Uterus (tissue), 4 donors: Measurements from ENCODE around the gene LHFPL6. TPM values are rescaled to one million over a fixed set of nuclear protein-coding genes. Genes with fewer than 3 reads are reported as not detected.
A peak's percentile ranks its signal among the peaks of the same experiment; 100 is the strongest.

Experiments
- DNase-seq, 2 donors: peaks; one replicate each; pipeline ENCODE4 v3.0.0-alpha.2; 2019 to 2020
- H3K27ac ChIP-seq, 2 donors: fragments of 200-600 bp; sonication (generic); 1 replicate in 1 of 2; 2 replicates in 1 of 2; pipeline ENCODE4 v1.5.1; 2016 to 2018
- H3K27me3 ChIP-seq, 2 donors: fragments of 200-600 bp; sonication (generic); one replicate each; pipeline ENCODE4 v1.5.1; 2018 to 2019; ENCODE audit warnings: control low read depth in 1 of 2
- H3K36me3 ChIP-seq, 2 donors: fragments of 200-600 bp; sonication (generic); one replicate each; pipeline ENCODE4 v1.5.1; 2019; ENCODE audit warnings: control low read depth in 1 of 2
- H3K4me1 ChIP-seq, 2 donors: fragments of 200-600 bp; sonication (generic); one replicate each; pipeline ENCODE4 v1.5.1; 2018 to 2019; ENCODE audit warnings: control low read depth in 1 of 2
- H3K4me3 ChIP-seq, 2 donors: fragments of 200-600 bp; sonication (generic); 1 replicate in 1 of 2; 2 replicates in 1 of 2; pipeline ENCODE4 v1.5.1; 2018 to 2019; ENCODE audit warnings: mild to moderate bottlenecking in 1 of 2
- H3K9me3 ChIP-seq, 2 donors: fragments of 200-600 bp; sonication (generic); one replicate each; pipeline ENCODE4 v1.5.1; 2019; ENCODE audit warnings: control low read depth in 1 of 2
- POLR2A ChIP-seq, 2 donors: fragments of 450-650 bp; IDR thresholded peaks; one replicate each; pipeline ENCODE4 v1.6.1; 2016; ENCODE audit warnings: antibody characterized with exemption in 2 of 2, mild to moderate bottlenecking in 1 of 2, moderate library complexity in 1 of 2
- intact Hi-C: fragments of 100-400 bp; cut with DNase I; formaldehyde crosslinking; loops from one replicate; pipeline ENCODE4 v1.15.1; 2023; ENCODE audit warnings: low total_unique reads
- total RNA-seq, 4 donors: library from RNA; depleted of rRNA in 3 of 4; stranded (reverse); fragments of >200 nt in 3 of 4; gene quantifications; one replicate each; pipeline versions ENCODE4 v1.1.0 to v1.2.4, GENCODE V29; 2014 to 2023
- TF ChIP-seq, protein P1 (sequence below), 4 experiments: fragments of 200-600 bp in 2 of 4; fragments of 450-650 bp in 2 of 4; sonication (generic) in 2 of 4; IDR thresholded peaks; one replicate each; pipeline ENCODE4 v1.5.1; 2016 to 2019; ENCODE audit warnings: antibody characterized with exemption in 4 of 4, mild to moderate bottlenecking in 2 of 4, moderate library complexity in 1 of 4
- donor health status: DM: yes; HTN: yes; CAD: no.

LHFPL6 gene
- total RNA-seq, 4 donors from 2014 or later = 37.9 to 105 (median 86.8) TPM

DNA sequence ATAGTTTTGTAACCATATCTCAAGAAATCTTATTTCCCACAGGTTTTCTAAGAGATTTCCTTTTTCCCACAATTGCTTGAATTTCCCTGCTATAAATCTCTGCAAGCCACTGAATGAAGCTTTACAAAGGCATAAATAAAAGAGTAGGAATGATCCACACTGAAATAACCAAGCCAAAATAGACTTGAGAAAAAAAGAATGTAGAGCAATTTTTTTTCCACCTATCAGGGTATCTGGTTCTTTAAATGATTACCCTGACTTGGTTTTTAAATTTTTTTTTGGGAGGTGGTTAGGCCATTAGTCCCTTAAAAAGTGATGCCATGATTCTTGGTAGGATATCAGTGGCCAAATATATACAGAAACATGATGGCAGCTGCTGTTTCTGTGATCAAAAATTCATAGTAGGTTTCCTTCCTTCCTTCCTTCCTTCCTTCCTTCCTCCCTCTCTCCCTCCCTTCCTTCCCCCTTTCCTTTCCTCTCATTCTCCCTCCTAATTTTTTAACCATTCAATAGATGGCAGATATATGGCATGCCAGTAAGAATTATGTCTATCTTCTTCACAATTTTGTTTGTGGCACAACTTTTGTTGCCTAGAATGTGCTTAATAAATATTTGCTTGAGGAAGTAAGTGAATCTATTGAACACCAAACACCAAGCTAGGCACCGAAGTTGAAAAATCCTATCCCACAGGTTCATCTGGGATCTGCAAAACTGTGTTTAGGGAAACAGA lies 233.7 kb downstream of the LHFPL6 start:
- no peak for DNase-seq
- Histone ChIP-seq H3K27ac (no peak overlapping the region), H3K27me3 (no peaks in the 10 kb centered on the region), H3K4me1 (peaks cover 0 to 3% of the 10 kb centered on the region in 2 donors), H3K4me3 (no peak overlapping the region), H3K9me3 (no peaks in the 10 kb centered on the region), H3K36me3 (no peaks in the 10 kb centered on the region)
- TF ChIP-seq POLR2A (IDR thresholded peaks at IDR 0.05) = no peak
- TF ChIP-seq, protein P1, sequence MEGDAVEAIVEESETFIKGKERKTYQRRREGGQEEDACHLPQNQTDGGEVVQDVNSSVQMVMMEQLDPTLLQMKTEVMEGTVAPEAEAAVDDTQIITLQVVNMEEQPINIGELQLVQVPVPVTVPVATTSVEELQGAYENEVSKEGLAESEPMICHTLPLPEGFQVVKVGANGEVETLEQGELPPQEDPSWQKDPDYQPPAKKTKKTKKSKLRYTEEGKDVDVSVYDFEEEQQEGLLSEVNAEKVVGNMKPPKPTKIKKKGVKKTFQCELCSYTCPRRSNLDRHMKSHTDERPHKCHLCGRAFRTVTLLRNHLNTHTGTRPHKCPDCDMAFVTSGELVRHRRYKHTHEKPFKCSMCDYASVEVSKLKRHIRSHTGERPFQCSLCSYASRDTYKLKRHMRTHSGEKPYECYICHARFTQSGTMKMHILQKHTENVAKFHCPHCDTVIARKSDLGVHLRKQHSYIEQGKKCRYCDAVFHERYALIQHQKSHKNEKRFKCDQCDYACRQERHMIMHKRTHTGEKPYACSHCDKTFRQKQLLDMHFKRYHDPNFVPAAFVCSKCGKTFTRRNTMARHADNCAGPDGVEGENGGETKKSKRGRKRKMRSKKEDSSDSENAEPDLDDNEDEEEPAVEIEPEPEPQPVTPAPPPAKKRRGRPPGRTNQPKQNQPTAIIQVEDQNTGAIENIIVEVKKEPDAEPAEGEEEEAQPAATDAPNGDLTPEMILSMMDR (IDR thresholded peaks at IDR 0.05) = no peak
- intact Hi-C loops = no loop called here

DNA sequence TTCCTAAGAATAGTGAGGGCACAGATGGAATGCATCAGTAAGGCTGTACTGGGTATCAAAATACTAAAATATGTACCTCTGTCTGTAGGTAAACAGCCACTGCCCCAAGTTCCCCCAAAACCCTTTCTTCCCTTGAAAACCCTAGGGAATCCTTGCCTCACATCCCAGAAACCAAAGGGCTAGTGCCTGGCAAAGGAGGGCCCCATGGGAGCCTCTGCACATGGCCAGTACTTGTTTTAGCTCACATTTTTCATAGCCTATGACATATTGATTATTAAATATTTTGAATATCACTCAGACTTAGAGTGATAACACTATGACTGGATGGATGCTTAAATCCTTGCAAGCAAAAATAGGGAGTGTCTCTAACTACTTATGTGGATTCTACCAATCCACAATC lies 237.1 kb downstream of the LHFPL6 start:
- H3K36me3 ChIP-seq = no peaks in the 10 kb centered on the region
- DNase-seq = no peak
- no peak overlapping the region for H3K4me3 ChIP-seq
- H3K9me3 ChIP-seq = no peaks in the 10 kb centered on the region
- H3K27ac ChIP-seq = peak overlapping the region; percentile 51 to 52
- intact Hi-C loops = no loop called here
- no peaks in the 10 kb centered on the region for H3K27me3 ChIP-seq
- peaks cover 0 to 1% of the 10 kb centered on the region in 2 donors for H3K4me1 ChIP-seq
- no peak for TF ChIP-seq POLR2A (IDR thresholded peaks at IDR 0.05)
- TF ChIP-seq, protein P1 (IDR thresholded peaks at IDR 0.05) = no peak

DNA sequence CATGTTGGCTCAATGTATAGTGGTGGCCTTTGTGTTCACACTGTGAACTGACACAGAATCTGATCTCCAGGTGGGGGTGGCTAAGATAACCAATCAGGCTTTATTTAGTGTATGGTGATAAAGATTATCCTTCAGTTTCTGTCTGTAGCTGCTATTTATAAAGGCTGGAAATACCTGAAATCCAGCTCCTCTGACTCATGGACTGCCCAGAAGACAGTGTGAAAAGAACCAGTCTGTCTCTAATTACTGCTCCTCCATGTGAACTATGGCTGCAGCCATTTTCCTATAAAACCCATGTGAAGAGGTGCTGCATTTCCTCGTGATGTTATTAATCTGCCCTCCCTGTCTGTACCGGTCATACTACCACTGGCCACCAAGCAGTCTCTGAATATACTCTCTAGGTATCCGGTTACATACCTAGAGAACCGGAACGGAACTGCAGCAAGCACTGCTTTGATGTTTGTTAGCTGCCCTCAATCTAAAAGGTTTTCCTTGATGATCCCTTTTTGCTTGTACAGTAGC lies 238.0 kb downstream of the LHFPL6 start:
- intact Hi-C loops = no loop called here
- H3K4me1 ChIP-seq = no peaks in the 10 kb centered on the region
- peak overlapping the region; percentile 51 to 52 for H3K27ac ChIP-seq
- DNase-seq = no peak
- peak overlapping the region in 1 of 2 donors; percentile 7 for H3K4me3 ChIP-seq
- H3K27me3 ChIP-seq = no peaks in the 10 kb centered on the region
- no peak for TF ChIP-seq POLR2A (IDR thresholded peaks at IDR 0.05)
- TF ChIP-seq, protein P1 (IDR thresholded peaks at IDR 0.05) = peak in 1 of 4 experiments; percentile 11
- H3K9me3 ChIP-seq = no peaks in the 10 kb centered on the region
- H3K36me3 ChIP-seq = no peaks in the 10 kb centered on the region

DNA sequence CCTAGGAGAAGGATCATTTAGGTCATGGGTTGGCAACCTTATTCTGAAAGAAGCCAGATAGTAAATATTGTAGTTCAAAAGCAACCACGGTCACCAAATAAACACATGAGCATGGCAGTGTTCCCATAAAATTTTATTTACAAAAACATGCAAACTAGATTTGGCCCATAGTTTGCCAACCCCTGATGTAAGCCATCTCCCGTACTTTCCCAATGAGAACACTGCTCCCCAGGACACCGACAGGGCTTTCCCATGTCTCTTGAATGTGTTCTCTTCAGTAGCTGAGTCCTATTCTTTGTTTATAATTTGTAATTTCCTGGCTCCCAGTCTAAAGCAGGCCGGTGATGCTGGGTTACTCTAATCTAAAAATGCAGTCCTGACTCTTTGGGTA lies 239.6 kb downstream of the LHFPL6 start:
- Histone ChIP-seq H3K27ac (no peak overlapping the region), H3K27me3 (no peaks in the 10 kb centered on the region), H3K4me3 (no peak overlapping the region), H3K9me3 (no peaks in the 10 kb centered on the region), H3K4me1 (no peaks in the 10 kb centered on the region), H3K36me3 (no peaks in the 10 kb centered on the region)
- no peak for DNase-seq
- intact Hi-C loops = no loop called here
- no peak for TF ChIP-seq POLR2A (IDR thresholded peaks at IDR 0.05)
- TF ChIP-seq, protein P1 (IDR thresholded peaks at IDR 0.05) = no peak

DNA sequence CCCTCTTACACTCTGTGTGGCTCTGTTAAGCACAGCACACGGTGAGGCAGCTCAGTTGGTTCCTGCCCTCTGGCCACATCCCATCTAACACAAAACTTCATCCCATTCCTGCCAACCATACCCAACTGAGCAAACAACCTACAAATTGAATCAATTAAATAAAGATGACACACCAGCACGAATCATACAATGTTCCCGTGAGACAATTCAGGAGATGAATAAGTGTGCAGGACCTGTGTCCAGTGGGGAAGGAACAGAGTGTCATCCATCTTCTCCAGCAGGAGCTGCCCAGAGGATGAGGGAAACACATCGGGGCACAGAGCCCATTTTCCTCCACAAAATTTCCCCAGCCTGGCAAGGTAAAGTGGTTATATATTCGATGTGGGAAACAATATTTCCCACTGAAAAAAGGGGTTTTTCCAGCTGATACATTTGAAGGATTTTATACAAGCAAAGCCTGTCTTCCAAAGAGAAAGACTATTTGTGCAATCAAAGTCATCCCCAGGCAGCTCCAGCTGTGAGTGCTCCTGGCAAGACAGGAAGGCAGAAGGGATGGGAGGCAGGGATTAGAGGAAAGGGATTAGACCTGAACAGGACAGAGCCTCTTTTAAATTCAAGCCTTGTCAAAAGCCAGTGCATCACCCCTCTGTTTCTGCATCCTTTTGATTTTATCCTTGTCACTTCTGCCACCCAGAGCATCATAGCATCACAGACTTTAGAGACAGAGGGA lies 240.2 kb downstream of the LHFPL6 start:
- intact Hi-C loops = no loop called here

More for the DNA sequence above, 240.2 kb downstream of the LHFPL6 start:
- H3K27ac ChIP-seq = no peak overlapping the region
- H3K4me3 ChIP-seq = no peak overlapping the region
- no peak for TF ChIP-seq POLR2A (IDR thresholded peaks at IDR 0.05)
- TF ChIP-seq, protein P1 (IDR thresholded peaks at IDR 0.05) = no peak
- H3K9me3 ChIP-seq = no peaks in the 10 kb centered on the region
- H3K27me3 ChIP-seq = no peaks in the 10 kb centered on the region
- no peak for DNase-seq
- H3K4me1 ChIP-seq = no peaks in the 10 kb centered on the region
- H3K36me3 ChIP-seq = no peaks in the 10 kb centered on the region
